GM03348 (cell line): ENCODE results near the gene C2CD3.
A peak's percentile ranks its signal among the peaks of the same experiment; 100 is the strongest.
"Not testable (repeated sequence)": the region's sequence is repeated elsewhere in the genome, so short reads cannot be mapped to it uniquely, and the experiment has no call there.

Experiments
- DNase-seq: peaks from one replicate; pipeline ENCODE4 v3.0.0; 2012; ENCODE audit warnings: low spot score

C2CD3 gene

GRCh38 chr11:74112877-74113276 is 57.9 kb downstream of the C2CD3 start:
- no peak for DNase-seq

- DNase-seq: no peak
Observed at GRCh38 chr11:74106124-74106523, 64.7 kb downstream of the C2CD3 start.

- no peak for DNase-seq
Observed at GRCh38 chr11:74102321-74102720, 68.5 kb downstream of the C2CD3 start.

GRCh38 chr11:74100735-74101134 is 70.1 kb downstream of the C2CD3 start:
- no peak for DNase-seq

- DNase-seq: no peak
Observed at GRCh38 chr11:74100231-74100630, 70.6 kb downstream of the C2CD3 start.

- no peak for DNase-seq
Observed at GRCh38 chr11:74097686-74098237, 73.0 kb downstream of the C2CD3 start.

- DNase-seq: no peak
Observed at GRCh38 chr11:74094393-74094792, 76.4 kb downstream of the C2CD3 start.

- no peak for DNase-seq
Observed at GRCh38 chr11:74092425-74092824, 78.4 kb downstream of the C2CD3 start.

GRCh38 chr11:74091549-74091948 is 79.3 kb downstream of the C2CD3 start:
- DNase-seq: no peak

- no peak for DNase-seq
Observed at GRCh38 chr11:74090701-74091100, 80.1 kb downstream of the C2CD3 start.

- no peak for DNase-seq
Observed at GRCh38 chr11:74086242-74086884, 84.4 kb downstream of the C2CD3 start.

- no peak for DNase-seq
Observed at GRCh38 chr11:74085542-74085892, 85.3 kb downstream of the C2CD3 start.

- DNase-seq: peak; percentile 18
Observed at GRCh38 chr11:74084796-74085541, 85.8 kb downstream of the C2CD3 start.

- DNase-seq: not testable (repeated sequence)
Observed at GRCh38 chr11:74083927-74084326, 86.9 kb downstream of the C2CD3 start.

- DNase-seq: no peak
Observed at GRCh38 chr11:74081428-74081827, 89.4 kb downstream of the C2CD3 start.

- DNase-seq: no peak
Observed at GRCh38 chr11:74077193-74077592, 93.6 kb downstream of the C2CD3 start.

- no peak for DNase-seq
Observed at GRCh38 chr11:74072721-74073120, 98.1 kb downstream of the C2CD3 start.

GRCh38 chr11:74072286-74072685 is 98.5 kb downstream of the C2CD3 start:
- DNase-seq: no peak

- DNase-seq: no peak
Observed at GRCh38 chr11:74070723-74071492, 99.9 kb downstream of the C2CD3 start.

GRCh38 chr11:74069146-74070046 is 101.4 kb downstream of the C2CD3 start:
- peak; percentile 9 for DNase-seq

GRCh38 chr11:74066663-74067062 is 104.1 kb downstream of the C2CD3 start:
- DNase-seq: not testable (repeated sequence)

GRCh38 chr11:74065534-74065933 is 105.3 kb downstream of the C2CD3 start:
- DNase-seq: not testable (repeated sequence)
